Measurements from ENCODE around the gene CNOT6.

The CNOT6 gene

DNA sequence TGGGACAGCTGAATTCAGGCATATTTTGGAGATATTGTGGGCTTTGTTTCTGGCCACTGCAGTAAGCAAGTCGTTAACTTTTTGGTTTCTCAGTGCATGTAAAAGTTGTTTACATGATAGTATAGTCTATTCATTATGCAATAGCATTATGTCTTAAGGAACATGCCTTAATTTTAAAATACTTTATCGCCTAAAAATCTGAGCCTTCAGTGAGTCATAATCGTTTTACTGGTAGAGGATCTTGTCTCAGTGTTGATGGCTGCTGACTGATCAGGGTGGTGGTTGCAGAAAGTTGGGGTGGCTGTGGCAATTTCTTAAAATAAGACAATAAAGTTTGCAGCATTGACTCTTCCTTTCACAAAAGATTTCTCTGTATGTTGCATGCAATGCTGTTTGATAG, 92.0 kb downstream of the CNOT6 start:
- TF ChIP-seq POLR2AphosphoS5 (IDR thresholded peaks at IDR 0.05; ENCODE audit: low read depth, low read length) (no peak), FOXP2 (optimal IDR thresholded peaks at IDR 0.05; ENCODE audit: borderline replicate concordance, extremely low read depth, extremely low read length, insufficient read depth) (no peak), TAF1 (IDR thresholded peaks at IDR 0.05; ENCODE audit: borderline replicate concordance, insufficient read depth, low read length) (no peak), SIN3A (IDR thresholded peaks at IDR 0.05; ENCODE audit: borderline replicate concordance, insufficient read depth, low read length) (no peak)
- TF ChIP-seq, protein P1, sequence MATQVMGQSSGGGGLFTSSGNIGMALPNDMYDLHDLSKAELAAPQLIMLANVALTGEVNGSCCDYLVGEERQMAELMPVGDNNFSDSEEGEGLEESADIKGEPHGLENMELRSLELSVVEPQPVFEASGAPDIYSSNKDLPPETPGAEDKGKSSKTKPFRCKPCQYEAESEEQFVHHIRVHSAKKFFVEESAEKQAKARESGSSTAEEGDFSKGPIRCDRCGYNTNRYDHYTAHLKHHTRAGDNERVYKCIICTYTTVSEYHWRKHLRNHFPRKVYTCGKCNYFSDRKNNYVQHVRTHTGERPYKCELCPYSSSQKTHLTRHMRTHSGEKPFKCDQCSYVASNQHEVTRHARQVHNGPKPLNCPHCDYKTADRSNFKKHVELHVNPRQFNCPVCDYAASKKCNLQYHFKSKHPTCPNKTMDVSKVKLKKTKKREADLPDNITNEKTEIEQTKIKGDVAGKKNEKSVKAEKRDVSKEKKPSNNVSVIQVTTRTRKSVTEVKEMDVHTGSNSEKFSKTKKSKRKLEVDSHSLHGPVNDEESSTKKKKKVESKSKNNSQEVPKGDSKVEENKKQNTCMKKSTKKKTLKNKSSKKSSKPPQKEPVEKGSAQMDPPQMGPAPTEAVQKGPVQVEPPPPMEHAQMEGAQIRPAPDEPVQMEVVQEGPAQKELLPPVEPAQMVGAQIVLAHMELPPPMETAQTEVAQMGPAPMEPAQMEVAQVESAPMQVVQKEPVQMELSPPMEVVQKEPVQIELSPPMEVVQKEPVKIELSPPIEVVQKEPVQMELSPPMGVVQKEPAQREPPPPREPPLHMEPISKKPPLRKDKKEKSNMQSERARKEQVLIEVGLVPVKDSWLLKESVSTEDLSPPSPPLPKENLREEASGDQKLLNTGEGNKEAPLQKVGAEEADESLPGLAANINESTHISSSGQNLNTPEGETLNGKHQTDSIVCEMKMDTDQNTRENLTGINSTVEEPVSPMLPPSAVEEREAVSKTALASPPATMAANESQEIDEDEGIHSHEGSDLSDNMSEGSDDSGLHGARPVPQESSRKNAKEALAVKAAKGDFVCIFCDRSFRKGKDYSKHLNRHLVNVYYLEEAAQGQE (IDR thresholded peaks at IDR 0.05; ENCODE audit: insufficient read depth in 1 of 2, low read depth in 2 of 2, low read length in 2 of 2) = no peak

DNA sequence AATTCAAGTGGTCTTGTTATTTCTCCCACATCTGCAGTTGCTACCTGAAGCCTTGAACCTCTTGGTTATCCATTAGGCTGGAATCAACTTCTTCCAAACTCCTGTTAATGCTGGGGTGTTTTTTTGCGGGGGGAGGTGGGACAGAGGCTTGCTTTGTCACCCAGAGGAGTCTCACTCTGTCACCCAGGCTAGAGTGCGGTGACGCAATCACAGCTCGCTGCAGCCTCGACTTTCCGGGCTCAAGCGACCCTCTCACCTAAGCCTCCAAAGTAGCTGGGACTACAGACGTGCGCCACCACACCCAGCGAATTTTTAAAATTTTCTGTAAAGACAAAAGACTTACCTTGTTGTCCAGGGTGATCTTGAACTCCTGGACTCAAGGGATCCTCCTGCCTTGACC, 92.7 kb downstream of the CNOT6 start:
- TF ChIP-seq FOXP2 (optimal IDR thresholded peaks at IDR 0.05; ENCODE audit: borderline replicate concordance, extremely low read depth, extremely low read length, insufficient read depth) (no peak), SIN3A (IDR thresholded peaks at IDR 0.05; ENCODE audit: borderline replicate concordance, insufficient read depth, low read length) (no peak), POLR2AphosphoS5 (IDR thresholded peaks at IDR 0.05; ENCODE audit: low read depth, low read length) (no peak), TAF1 (IDR thresholded peaks at IDR 0.05; ENCODE audit: borderline replicate concordance, insufficient read depth, low read length) (no peak)
- TF ChIP-seq, protein P1 (IDR thresholded peaks at IDR 0.05; ENCODE audit: insufficient read depth in 1 of 2, low read depth in 2 of 2, low read length in 2 of 2) = no peak

DNA sequence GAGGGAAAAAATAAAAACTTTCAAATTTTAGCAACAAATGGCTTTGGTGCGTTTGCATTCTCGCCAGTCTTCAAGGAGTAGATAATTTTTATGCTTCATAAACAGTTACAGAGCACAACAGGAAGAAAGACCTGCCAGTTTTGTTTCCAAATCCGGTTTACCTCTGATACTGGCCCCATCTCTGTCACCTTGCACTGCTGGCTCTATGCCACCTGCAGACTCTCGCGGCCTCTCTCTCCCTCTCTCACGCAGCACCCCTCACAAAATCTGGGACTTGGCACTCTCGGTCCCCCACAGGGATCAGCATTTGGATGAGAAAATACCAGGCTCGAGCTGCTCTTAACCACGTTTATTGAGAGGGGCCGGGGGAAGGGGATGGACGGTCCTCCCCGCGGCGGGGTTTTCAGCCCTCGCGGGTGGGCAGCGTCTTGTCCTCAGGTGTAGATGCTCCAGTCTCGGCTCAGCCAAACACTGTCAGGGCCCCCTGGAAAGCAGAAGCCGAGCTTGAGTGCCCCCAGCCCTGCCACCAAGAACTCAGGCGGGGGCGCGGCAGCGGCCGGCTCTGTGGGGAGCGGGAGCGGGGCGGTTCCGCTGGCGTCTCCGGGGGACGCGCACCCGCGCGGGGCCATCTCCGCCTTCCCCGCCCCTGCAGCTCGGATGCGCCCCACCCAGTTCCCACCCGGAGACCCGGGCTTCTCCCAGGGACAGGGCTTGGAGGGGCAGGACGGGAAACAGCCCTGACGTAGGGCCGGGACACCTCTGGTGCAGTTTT, 95.8 kb downstream of the CNOT6 start:
- no peak for TF ChIP-seq SIN3A (IDR thresholded peaks at IDR 0.05; ENCODE audit: borderline replicate concordance, insufficient read depth, low read length)
- TF ChIP-seq, protein P1 (IDR thresholded peaks at IDR 0.05; ENCODE audit: insufficient read depth in 1 of 2, low read depth in 2 of 2, low read length in 2 of 2) = no peak
- TF ChIP-seq TAF1 (IDR thresholded peaks at IDR 0.05; ENCODE audit: borderline replicate concordance, insufficient read depth, low read length) = no peak
- no peak for TF ChIP-seq POLR2AphosphoS5 (IDR thresholded peaks at IDR 0.05; ENCODE audit: low read depth, low read length)
- no peak for TF ChIP-seq FOXP2 (optimal IDR thresholded peaks at IDR 0.05; ENCODE audit: borderline replicate concordance, extremely low read depth, extremely low read length, insufficient read depth)

DNA sequence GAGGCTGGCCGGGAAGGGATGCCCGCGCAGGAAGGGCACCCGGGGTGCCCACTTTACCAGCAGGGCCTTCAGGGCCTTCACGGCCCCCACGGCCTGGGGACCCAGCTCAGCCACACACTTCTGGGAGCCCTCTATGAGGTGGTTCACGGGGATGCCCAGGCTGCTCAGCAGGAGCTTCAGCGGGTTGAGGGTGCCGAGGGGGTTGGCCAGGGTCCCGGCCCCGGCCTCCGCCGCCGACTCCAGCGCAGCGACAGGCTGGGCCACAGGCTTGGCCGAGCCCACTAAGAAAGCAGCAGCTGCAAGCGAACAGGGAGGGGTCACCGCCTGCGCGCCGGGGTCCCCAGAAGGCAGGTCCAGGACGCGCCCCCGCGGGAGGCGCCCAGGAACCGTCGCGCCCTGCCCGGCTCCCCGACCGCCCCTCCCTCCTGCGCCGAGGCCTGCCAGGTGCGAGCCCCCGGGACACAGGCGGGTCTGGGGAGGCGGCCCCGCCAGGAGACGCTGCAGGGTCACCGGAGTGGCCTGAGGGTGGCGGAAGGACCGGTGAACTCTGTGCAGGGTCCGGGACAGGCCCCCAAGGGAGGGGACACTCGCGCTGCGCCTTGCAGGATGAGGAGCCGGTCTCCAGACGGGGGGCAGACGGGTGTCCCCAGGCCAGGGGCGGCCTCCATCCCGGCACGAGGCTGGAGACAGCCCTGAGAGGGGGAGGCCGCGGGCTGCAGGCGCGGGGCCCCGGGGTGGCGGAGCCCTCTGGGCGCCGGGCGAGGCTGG, 96.5 kb downstream of the CNOT6 start:
- TF ChIP-seq, protein P1 (IDR thresholded peaks at IDR 0.05; ENCODE audit: insufficient read depth in 1 of 2, low read depth in 2 of 2, low read length in 2 of 2) = no peak
